ENCODE results near the gene SYNGR1. TPM values are rescaled to one million over a fixed set of nuclear protein-coding genes. Genes with fewer than 3 reads are reported as not detected.
A peak's percentile ranks its signal among the peaks of the same experiment; 100 is the strongest.

SYNGR1 gene
- polyA plus RNA-seq, 3 donors = 7.9 to 13.0 (median 12.6) TPM

DNA sequence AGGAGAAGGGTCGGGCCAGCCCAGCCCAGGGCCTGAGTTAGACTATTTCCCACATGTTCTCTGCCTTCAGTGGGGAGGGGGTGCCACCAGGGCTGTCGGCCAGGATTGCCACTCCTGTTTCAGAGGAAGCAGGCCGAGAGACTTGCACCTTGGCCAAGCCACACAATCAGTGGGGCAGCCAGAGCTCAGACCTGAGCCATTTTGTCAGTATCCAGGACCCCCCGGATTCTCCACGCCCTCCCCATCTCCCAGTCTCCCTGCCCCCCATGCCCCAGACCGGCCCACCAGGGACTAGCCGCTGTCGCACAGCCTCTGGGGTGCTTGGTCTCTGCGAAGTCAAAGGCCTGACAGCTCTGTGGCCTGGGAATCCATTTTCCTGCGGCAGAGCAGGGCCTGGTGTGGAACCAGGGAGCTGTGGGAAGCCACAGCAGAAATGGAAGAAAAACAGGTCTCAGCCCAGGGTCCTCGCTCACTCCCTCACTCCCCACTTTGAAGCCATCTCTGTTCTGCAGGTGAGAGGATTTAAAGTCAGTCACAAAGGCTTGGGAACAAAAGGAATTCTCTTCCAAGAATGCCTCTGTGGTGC is 81.5 kb downstream of the SYNGR1 start:
- WGBS, 3 donors = 67 to 84% (median 73%) methylated on average over 11 of the region's 11 CpGs
- peak overlapping the region; percentile 4 for H3K27ac ChIP-seq (ENCODE audit: low read depth, low read length)

GRCh38 chr22:39431821-39432251 is 82.0 kb downstream of the SYNGR1 start:
- 42 to 71% (median 57%) methylated on average over 8 of the region's 8 CpGs for WGBS, 3 donors

DNA sequence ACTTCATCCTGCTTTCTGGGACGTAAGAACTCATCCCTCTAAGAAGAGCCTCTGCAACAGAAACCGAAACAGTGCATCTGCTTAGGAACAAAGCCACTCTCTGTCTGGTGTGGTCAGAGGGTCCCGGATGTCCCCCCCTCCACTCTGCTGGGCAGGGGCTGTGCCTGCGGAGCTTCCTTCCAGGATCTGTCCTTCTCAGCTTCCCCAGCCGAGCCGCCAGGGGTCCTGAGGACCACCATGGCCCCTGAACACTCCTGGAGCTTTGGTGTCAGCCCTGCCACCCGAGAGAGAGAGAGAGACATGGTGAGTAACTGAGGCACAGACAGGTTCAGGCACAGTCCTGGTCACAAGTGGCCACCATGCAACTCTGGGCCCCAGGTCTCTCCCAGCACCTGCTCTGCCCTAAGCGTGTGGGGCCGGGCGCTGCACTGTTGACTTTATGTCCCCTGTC is 82.6 kb downstream of the SYNGR1 start:
- 78 to 86% (median 84%) methylated on average over 10 of the region's 10 CpGs for WGBS, 3 donors
- peak overlapping the region; percentile 24 for H3K27ac ChIP-seq (ENCODE audit: low read depth, low read length)

More at GRCh38 chr22:39431821-39432251, 82.0 kb downstream of the SYNGR1 start:
- H3K27ac ChIP-seq (ENCODE audit: low read depth, low read length) = peak overlapping the region; percentile 24

- no peak overlapping the region for H3K27ac ChIP-seq (ENCODE audit: low read depth, low read length)
These were observed 83.9 kb downstream of the SYNGR1 start for GRCh38 chr22:39433476-39434242.

DNA sequence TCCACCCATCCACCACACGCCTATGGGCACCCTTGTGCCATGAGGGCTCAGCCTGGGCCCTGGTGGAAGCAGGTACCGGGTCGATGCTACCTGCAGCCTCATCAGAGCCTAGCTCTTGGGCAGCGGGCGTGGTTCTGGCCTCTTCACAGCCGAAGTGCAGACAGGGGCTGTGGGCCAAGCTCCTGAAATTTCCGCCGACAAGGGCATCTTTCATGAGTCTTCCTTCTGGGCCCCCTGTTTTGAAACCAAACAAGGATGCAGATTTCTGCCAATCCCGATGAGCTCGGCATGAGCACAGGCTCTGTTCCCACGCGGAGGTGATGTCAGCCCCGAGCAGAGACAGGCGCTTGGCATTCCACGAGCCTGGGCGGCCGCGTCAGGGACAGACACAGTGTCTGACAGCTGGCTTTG is 84.5 kb downstream of the SYNGR1 start:
- no peak overlapping the region for H3K27ac ChIP-seq (ENCODE audit: low read depth, low read length)
- WGBS, 3 donors = 80 to 87% (median 80%) methylated on average over 16 to 18 of the region's 18 CpGs

More at GRCh38 chr22:39433476-39434242, 83.9 kb downstream of the SYNGR1 start:
- WGBS, 3 donors = 86 to 88% (median 87%) methylated on average over 31 of the region's 31 CpGs

GRCh38 chr22:39434721-39435120 is 84.9 kb downstream of the SYNGR1 start:
- 83 to 86% (median 83%) methylated on average over 6 of the region's 6 CpGs for WGBS, 3 donors
- H3K27ac ChIP-seq (ENCODE audit: low read depth, low read length) = no peak overlapping the region

Other genes starting within 250 kb of the SYNGR1 start
- 10 to 100 TPM; 19.5 to 57.2 (median 29.9) TPM for gene CBX7, start 197.3 kb upstream of the SYNGR1 start, polyA plus RNA-seq
- 10 to 100 TPM in 2 of 3 donors, 1 to 10 TPM in 1; 5.4 to 23.5 (median 18.0) TPM for gene PDGFB, start 105.0 kb upstream of the SYNGR1 start, polyA plus RNA-seq
- 1,000 to 10,000 TPM; 3,176 to 4,324 (median 3,855) TPM for gene RPL3, start 30.4 kb upstream of the SYNGR1 start, polyA plus RNA-seq
- 10 to 100 TPM; 11.0 to 15.0 (median 14.2) TPM for gene TAB1, start 49.8 kb downstream of the SYNGR1 start, polyA plus RNA-seq
- 10 to 100 TPM in 1 of 3 donors, 1 to 10 TPM in 2; 3.0 to 17.9 (median 3.5) TPM for gene MGAT3, start 107.0 kb downstream of the SYNGR1 start, polyA plus RNA-seq
- 10 to 100 TPM in 1 of 3 donors, 1 to 10 TPM in 2; 7.8 to 25.7 (median 9.9) TPM for gene MIEF1, start 152.3 kb downstream of the SYNGR1 start, polyA plus RNA-seq
- 100 to 1,000 TPM; 454 to 688 (median 547) TPM for gene ATF4, start 170.6 kb downstream of the SYNGR1 start, polyA plus RNA-seq
- 100 to 1,000 TPM; 123 to 166 (median 153) TPM for gene RPS19BP1, start 182.8 kb downstream of the SYNGR1 start, polyA plus RNA-seq
- under 1 TPM in 2 of 3 donors, not detected in 1; 0.08 to 0.13 TPM for gene CACNA1I, start 220.8 kb downstream of the SYNGR1 start, polyA plus RNA-seq